OCI-LY1 (cell line): ENCODE data around the gene NUTM1.
"Not testable (repeated sequence)": the region's sequence is repeated elsewhere in the genome, so short reads cannot be mapped to it uniquely, and the experiment has no call there.

Source experiments
- EZH2 ChIP-seq: fragments of 200-600 bp; sonication (generic), shearing (Covaris generic); IDR thresholded peaks from 2 replicates; pipeline ENCODE4 v1.8.0; 2017; ENCODE audit warnings: borderline replicate concordance, mixed run types, mild to moderate bottlenecking, antibody characterized with exemption, low read length, moderate library complexity, mixed read lengths
- TF ChIP-seq, protein P1 (sequence below): fragments of 200-600 bp; sonication (generic), shearing (Covaris generic); IDR thresholded peaks from 2 replicates; pipeline ENCODE4 v1.5.1; 2017; ENCODE audit warnings: mild to moderate bottlenecking, antibody characterized with exemption, low read length, moderate library complexity, mixed read lengths

GRCh38 chr15:34397637-34398259 lies 54.6 kb downstream of the NUTM1 start:
- TF ChIP-seq, protein P1, sequence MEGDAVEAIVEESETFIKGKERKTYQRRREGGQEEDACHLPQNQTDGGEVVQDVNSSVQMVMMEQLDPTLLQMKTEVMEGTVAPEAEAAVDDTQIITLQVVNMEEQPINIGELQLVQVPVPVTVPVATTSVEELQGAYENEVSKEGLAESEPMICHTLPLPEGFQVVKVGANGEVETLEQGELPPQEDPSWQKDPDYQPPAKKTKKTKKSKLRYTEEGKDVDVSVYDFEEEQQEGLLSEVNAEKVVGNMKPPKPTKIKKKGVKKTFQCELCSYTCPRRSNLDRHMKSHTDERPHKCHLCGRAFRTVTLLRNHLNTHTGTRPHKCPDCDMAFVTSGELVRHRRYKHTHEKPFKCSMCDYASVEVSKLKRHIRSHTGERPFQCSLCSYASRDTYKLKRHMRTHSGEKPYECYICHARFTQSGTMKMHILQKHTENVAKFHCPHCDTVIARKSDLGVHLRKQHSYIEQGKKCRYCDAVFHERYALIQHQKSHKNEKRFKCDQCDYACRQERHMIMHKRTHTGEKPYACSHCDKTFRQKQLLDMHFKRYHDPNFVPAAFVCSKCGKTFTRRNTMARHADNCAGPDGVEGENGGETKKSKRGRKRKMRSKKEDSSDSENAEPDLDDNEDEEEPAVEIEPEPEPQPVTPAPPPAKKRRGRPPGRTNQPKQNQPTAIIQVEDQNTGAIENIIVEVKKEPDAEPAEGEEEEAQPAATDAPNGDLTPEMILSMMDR, result not testable (repeated sequence)
- TF ChIP-seq EZH2, result not testable (repeated sequence)
